Esophagus muscularis mucosa (tissue), 4 donors: ENCODE measurements around the gene ZFAND2A. TPM values are rescaled to one million over a fixed set of nuclear protein-coding genes. Genes with fewer than 3 reads are reported as not detected.
"Not testable (repeated sequence)": the region's sequence is repeated elsewhere in the genome, so short reads cannot be mapped to it uniquely, and the experiment has no call there.

Source experiments
- DNase-seq: peaks from one replicate; pipeline ENCODE4 v3.0.0-alpha.2; 2017; ENCODE audit errors: extremely low spot score
- H3K27ac ChIP-seq, 4 donors: fragments of 200-600 bp; sonication (generic); replicated peaks in 1 of 4; 1 replicate in 3 of 4; 2 replicates in 1 of 4; pipeline ENCODE4 v1.5.1; 2016 to 2019; ENCODE audit warnings: mild to moderate bottlenecking in 1 of 4
- H3K27me3 ChIP-seq, 4 donors: fragments of 200-600 bp; sonication (generic); one replicate each; pipeline versions ENCODE4 v1.5.1 to v1.6.0; 2016 to 2019
- H3K36me3 ChIP-seq, 4 donors: fragments of 200-600 bp; sonication (generic); one replicate each; pipeline ENCODE4 v1.5.1; 2016 to 2019
- H3K4me1 ChIP-seq, 4 donors: fragments of 200-600 bp; sonication (generic); one replicate each; pipeline ENCODE4 v1.5.1; 2016 to 2019
- H3K4me3 ChIP-seq, 4 donors: fragments of 200-600 bp; sonication (generic); 1 replicate in 2 of 4; 2 replicates in 2 of 4; pipeline ENCODE4 v1.5.1; 2016 to 2019; ENCODE audit warnings: mild to moderate bottlenecking in 4 of 4, moderate library complexity in 1 of 4
- H3K9me3 ChIP-seq, 4 donors: fragments of 200-600 bp; sonication (generic); 1 replicate in 3 of 4; 2 replicates in 1 of 4; pipeline ENCODE4 v1.5.1; 2016 to 2019
- EP300 ChIP-seq: sonication (generic); formaldehyde crosslinking; IDR thresholded peaks from one replicate; pipeline ENCODE4 v1.6.1; 2017; ENCODE audit warnings: antibody characterized with exemption
- POLR2A ChIP-seq: fragments of 450-650 bp; IDR thresholded peaks from one replicate; pipeline ENCODE4 v1.6.1; 2017; ENCODE audit warnings: antibody characterized with exemption, moderate library complexity, mild to moderate bottlenecking, low read depth
- POLR2AphosphoS5 ChIP-seq, 2 donors: sonication (generic); formaldehyde crosslinking; IDR thresholded peaks; one replicate each; pipeline ENCODE4 v1.6.1; 2017; ENCODE audit warnings: antibody characterized with exemption in 2 of 2
- WGBS: methylation state at CpG from one replicate; pipeline ENCODE4 v1.1.5; 2018; 5-methylcytosine and 5-hydroxymethylcytosine counted together
- intact Hi-C: fragments of 100-400 bp; cut with DNase I; formaldehyde crosslinking; loops from one replicate; pipeline ENCODE4 v1.15.1; 2023
- total RNA-seq, 4 donors: library from RNA; depleted of rRNA; stranded (reverse); fragments of >200 nt; gene quantifications; one replicate each; pipeline versions ENCODE4 v1.1.0 to v1.2.1, GENCODE V29; 2016
- TF ChIP-seq, protein P1 (sequence below), 3 experiments: fragments of 200-600 bp in 2 of 3; fragments of 450-650 bp in 1 of 3; sonication (generic) in 2 of 3; IDR thresholded peaks; one replicate each; pipeline ENCODE4 v1.5.1; 2017 to 2019; ENCODE audit warnings: antibody characterized with exemption in 3 of 3, mild to moderate bottlenecking in 2 of 3, moderate library complexity in 1 of 3

The ZFAND2A gene, protein sequence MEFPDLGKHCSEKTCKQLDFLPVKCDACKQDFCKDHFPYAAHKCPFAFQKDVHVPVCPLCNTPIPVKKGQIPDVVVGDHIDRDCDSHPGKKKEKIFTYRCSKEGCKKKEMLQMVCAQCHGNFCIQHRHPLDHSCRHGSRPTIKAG
- total RNA-seq, result 10 to 100 TPM; 24.3 to 27.5 (median 25.5) TPM

DNA sequence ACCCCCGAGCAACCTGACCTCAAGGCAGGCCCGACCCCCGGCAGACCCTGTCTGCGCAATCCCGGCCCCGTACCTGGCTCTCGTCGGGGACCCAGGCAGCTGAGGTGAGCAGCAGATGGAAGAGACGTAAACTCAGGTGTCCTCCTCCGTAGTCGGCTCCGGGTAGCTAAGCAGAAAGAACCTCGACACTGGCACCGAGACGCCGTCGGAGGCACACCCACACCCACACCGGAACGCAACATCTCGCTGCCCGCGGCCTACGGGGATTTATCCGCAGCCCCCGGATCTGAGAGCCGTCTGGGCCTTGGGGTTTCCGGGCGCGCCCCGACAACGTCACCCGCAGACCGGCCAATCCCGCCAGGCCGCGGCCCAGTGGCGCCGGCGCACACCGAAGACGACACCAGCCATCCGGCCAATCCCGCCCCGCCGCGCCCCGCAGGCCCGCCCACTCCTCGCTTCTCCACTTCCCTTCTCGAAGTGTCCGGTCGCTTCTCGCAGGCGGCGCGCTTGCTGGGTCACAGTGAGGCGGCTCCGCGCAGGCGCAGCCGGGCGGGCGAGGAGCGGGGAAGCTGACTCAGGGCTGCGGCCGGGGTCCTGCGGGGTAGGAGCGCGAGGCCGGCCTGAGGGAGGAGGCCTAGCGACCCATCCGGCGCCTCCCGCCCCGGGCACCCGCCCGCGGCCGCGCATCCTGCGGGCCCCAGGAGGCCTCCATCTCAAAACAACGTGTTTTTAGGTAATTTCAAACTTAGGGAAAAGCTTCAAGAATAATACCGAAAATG, at the start of gene ZFAND2A:
ZFAND2A (minus strand) TSS at position 306 of the 779 bp plus-strand sequence. CDS start 1,984 bp downstream, outside the sequence.
- intact Hi-C loops, result no loop called here
- peaks cover 8 to 57% (median 51%) of the 10 kb centered on the region in 4 donors for H3K36me3 ChIP-seq
- H3K4me1 ChIP-seq, result peaks cover 23 to 36% (median 29%) of the 10 kb centered on the region in 4 donors
- H3K9me3 ChIP-seq, result no peaks in the 10 kb centered on the region
- peak; percentile 69 for TF ChIP-seq POLR2A
- TF ChIP-seq EP300, result no peak
- TF ChIP-seq, protein P1, sequence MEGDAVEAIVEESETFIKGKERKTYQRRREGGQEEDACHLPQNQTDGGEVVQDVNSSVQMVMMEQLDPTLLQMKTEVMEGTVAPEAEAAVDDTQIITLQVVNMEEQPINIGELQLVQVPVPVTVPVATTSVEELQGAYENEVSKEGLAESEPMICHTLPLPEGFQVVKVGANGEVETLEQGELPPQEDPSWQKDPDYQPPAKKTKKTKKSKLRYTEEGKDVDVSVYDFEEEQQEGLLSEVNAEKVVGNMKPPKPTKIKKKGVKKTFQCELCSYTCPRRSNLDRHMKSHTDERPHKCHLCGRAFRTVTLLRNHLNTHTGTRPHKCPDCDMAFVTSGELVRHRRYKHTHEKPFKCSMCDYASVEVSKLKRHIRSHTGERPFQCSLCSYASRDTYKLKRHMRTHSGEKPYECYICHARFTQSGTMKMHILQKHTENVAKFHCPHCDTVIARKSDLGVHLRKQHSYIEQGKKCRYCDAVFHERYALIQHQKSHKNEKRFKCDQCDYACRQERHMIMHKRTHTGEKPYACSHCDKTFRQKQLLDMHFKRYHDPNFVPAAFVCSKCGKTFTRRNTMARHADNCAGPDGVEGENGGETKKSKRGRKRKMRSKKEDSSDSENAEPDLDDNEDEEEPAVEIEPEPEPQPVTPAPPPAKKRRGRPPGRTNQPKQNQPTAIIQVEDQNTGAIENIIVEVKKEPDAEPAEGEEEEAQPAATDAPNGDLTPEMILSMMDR (IDR thresholded peaks at IDR 0.05), result peak in 1 of 3 experiments; percentile 27
- peak; percentile 95 to 100 for TF ChIP-seq POLR2AphosphoS5 (IDR thresholded peaks at IDR 0.05)
- peak within 1 kb of the TSS; percentile 91 to 98 (median 96) for H3K27ac ChIP-seq
- peak; percentile 99 for DNase-seq
- WGBS, result 0% methylated on average over 3 of the region's 83 CpGs
- no peaks in the 10 kb centered on the region for H3K27me3 ChIP-seq
- H3K4me3 ChIP-seq, result peak within 1 kb of the TSS; percentile 70 to 93 (median 86)

DNA sequence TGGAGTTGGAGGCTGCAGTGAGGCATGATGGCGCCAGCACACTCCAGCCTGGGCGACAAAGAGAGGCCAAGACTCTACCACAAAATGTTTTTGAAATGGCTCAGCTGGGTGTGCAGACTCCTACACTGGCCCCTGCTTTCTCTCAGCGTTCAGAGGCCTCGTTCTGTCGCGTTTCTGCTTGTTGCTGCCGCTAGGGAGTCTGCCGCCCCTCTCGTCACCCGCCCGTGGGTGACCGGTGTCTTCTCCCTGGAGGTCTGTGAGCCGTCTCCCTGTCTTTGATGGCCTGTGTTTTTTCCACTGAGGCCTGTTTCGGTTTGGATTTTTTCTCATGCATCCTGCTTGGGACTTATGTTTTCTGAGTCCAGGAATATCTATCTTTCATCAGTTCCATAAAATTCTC, 49.1 kb upstream of the ZFAND2A start:
- intact Hi-C loops, result no loop called here
- Histone ChIP-seq H3K27ac (no peak overlapping the region), H3K9me3 (no peaks in the 10 kb centered on the region), H3K4me1 (peaks cover 12 to 16% (median 13%) of the 10 kb centered on the region in 4 donors), H3K36me3 (no peaks in the 10 kb centered on the region), H3K27me3 (peaks cover 0 to 85% (median 25%) of the 10 kb centered on the region in 4 donors), H3K4me3 (no peak overlapping the region)
- no peak for TF ChIP-seq EP300
- no peak for TF ChIP-seq POLR2A
- TF ChIP-seq, protein P1 (IDR thresholded peaks at IDR 0.05), result no peak
- no peak for TF ChIP-seq POLR2AphosphoS5 (IDR thresholded peaks at IDR 0.05)
- no peak for DNase-seq
- WGBS, result 74% methylated on average over 14 of the region's 14 CpGs

DNA sequence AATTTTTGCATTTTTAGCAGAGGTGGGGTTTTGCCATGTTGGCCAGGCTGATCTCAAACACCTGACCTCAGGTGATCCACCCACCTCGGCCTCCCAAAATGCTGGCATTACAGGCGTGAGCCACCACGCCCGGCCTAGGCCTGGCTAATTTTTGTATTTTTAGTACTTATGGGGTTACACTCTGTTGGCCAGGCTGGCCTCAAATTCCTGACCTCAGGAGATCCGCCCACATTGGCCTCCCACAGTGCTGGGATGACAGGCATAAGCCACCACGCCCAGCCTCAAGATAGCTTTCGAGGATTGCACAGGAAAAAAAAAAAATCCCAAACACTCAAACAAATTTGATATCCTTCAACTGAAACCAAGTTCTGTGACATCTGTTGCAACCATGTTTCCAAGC, 45.7 kb upstream of the ZFAND2A start:
- WGBS, result 84% methylated on average over 7 of the region's 7 CpGs
- H3K9me3 ChIP-seq, DNase-seq, H3K27ac ChIP-seq, intact Hi-C loops, H3K4me3 ChIP-seq, H3K36me3 ChIP-seq, H3K4me1 ChIP-seq: not testable (repeated sequence)
- H3K27me3 ChIP-seq, result peaks cover 0 to 83% (median 14%) of the 10 kb centered on the region in 4 donors

DNA sequence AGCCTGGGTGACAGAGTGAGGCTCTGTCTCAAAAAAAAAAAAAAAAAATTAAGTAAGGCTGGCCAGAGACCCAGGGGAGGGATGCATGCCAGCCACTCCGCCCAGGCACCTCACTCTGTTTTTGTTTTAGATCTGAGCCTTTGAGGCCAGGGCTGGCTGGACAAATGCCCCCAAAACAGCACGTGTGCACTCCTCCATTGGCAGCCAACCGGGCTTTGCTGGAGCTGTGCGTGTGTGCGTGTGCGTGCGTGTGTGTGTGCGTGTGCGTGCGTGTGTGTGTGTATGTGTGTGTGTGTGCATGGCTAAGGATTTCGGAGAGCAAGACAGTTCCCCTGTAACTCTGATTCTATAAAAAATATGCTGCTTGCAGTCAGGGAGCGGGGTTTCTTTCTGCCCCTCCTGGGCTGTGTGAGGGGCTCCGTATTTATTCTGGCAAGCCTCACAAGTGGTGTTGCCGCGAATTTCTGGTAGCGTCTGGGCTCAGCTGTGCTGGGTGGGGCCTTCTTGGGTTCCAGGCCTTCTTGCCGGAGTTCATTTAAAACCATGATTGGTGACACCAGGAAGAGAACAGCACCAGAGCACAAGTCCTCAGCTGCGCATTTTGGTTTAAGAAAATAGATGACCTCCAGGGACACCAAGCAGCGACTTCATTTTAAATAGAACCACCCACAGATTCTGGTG, 44.6 kb upstream of the ZFAND2A start:
- Histone ChIP-seq H3K36me3 (no peaks in the 10 kb centered on the region), H3K9me3 (no peaks in the 10 kb centered on the region), H3K27ac (no peak overlapping the region), H3K4me1 (peaks cover 0 to 5% (median 2%) of the 10 kb centered on the region in 4 donors), H3K4me3 (no peak overlapping the region), H3K27me3 (peaks cover 0 to 83% (median 6%) of the 10 kb centered on the region in 4 donors)
- TF ChIP-seq POLR2A (no peak), EP300 (no peak), POLR2AphosphoS5 (IDR thresholded peaks at IDR 0.05) (no peak)
- TF ChIP-seq, protein P1 (IDR thresholded peaks at IDR 0.05), result no peak
- 56% methylated on average over 11 of the region's 19 CpGs for WGBS
- no peak for DNase-seq
- intact Hi-C loops, result no loop called here

DNA sequence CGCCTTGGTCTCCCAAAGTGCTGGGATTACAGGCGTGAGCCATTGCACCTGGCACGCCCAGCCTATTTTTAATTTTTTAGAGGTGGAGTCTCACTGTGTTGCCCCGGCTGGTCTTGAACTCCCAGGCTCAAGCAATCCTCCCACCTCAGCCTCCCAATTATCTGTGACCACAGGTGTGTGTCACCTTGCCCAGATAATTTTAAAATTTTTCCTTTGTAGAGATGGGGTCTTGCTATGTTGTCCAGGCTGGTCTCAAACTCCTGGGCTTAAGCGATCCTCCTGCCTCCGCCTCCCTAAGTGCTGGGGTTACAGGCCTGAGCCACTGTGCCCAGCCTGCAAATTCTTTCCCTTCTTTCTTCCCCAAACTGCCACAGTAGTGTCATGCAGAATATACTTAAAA, 42.9 kb upstream of the ZFAND2A start:
- H3K27ac ChIP-seq, H3K36me3 ChIP-seq, intact Hi-C loops, H3K9me3 ChIP-seq, H3K4me3 ChIP-seq, DNase-seq: not testable (repeated sequence)
- 83% methylated on average over 6 of the region's 6 CpGs for WGBS
- Histone ChIP-seq H3K4me1 (peaks cover 0 to 13% (median 9%) of the 10 kb centered on the region in 4 donors), H3K27me3 (peaks cover 0 to 75% (median 0%) of the 10 kb centered on the region in 4 donors)
